GM23248 (cell line): ENCODE results near the gene IQSEC3. TPM values are rescaled to one million over a fixed set of nuclear protein-coding genes. Genes with fewer than 3 reads are reported as not detected.

ENCODE experiments used
- DNase-seq: peaks from one replicate; pipeline ENCODE4 v3.0.0-alpha.2; 2015
- H2AFZ ChIP-seq: fragments of 200-600 bp; sonication (generic); 2 replicates; pipeline ENCODE4 v1.6.1; 2016; ENCODE audit warnings: antibody characterized with exemption
- H3F3A ChIP-seq: fragments of 200-600 bp; sonication (generic); 2 replicates; pipeline ENCODE4 v1.6.1; 2016; ENCODE audit warnings: mild to moderate bottlenecking, antibody characterized with exemption, mixed run types; ENCODE audit not compliant: insufficient read depth
- H3K27ac ChIP-seq: fragments of 200-600 bp; sonication (generic); 2 replicates; pipeline ENCODE4 v1.5.1; 2016; ENCODE audit warnings: mild to moderate bottlenecking
- H3K27me3 ChIP-seq: fragments of 200-600 bp; sonication (generic); replicated peaks from 2 replicates; pipeline ENCODE4 v1.6.1; 2016; ENCODE audit warnings: mild to moderate bottlenecking; ENCODE audit not compliant: insufficient read depth
- H3K36me3 ChIP-seq: fragments of 200-600 bp; sonication (generic); 2 replicates; pipeline ENCODE4 v1.6.1; 2016; ENCODE audit warnings: low read depth, mild to moderate bottlenecking
- H3K4me1 ChIP-seq: fragments of 200-600 bp; sonication (generic); 2 replicates; pipeline ENCODE4 v1.6.1; 2016; ENCODE audit warnings: mild to moderate bottlenecking; ENCODE audit not compliant: insufficient read depth
- H3K4me2 ChIP-seq: fragments of 200-600 bp; sonication (generic); one replicate; pipeline ENCODE4 v1.6.1; 2016; ENCODE audit warnings: mild to moderate bottlenecking; ENCODE audit not compliant: unreplicated experiment
- H3K4me3 ChIP-seq: fragments of 200-600 bp; sonication (generic); 2 replicates; pipeline ENCODE4 v1.5.1; 2016; ENCODE audit warnings: mild to moderate bottlenecking
- H3K79me2 ChIP-seq: fragments of 200-600 bp; sonication (generic); 2 replicates; pipeline ENCODE4 v1.6.1; 2016; ENCODE audit warnings: mild to moderate bottlenecking; ENCODE audit not compliant: insufficient read depth
- H3K9ac ChIP-seq: fragments of 200-600 bp; sonication (generic); 2 replicates; pipeline ENCODE4 v1.6.1; 2016; ENCODE audit warnings: mild to moderate bottlenecking
- H3K9me2 ChIP-seq: fragments of 200-600 bp; sonication (generic); 2 replicates; pipeline ENCODE4 v1.6.1; 2016; ENCODE audit warnings: mixed run types, mild to moderate bottlenecking, moderate library complexity; ENCODE audit not compliant: insufficient read depth
- H3K9me3 ChIP-seq: fragments of 200-600 bp; sonication (generic); one replicate; pipeline ENCODE4 v1.6.1; 2017; ENCODE audit warnings: low read depth
- H4K20me1 ChIP-seq: fragments of 200-600 bp; sonication (generic); 2 replicates; pipeline ENCODE4 v1.6.0; 2016; ENCODE audit not compliant: insufficient read depth
- EZH2 ChIP-seq: fragments of 200-600 bp; sonication (generic); IDR thresholded peaks from 2 replicates; pipeline ENCODE4 v1.6.1; 2018; ENCODE audit warnings: antibody characterized with exemption, mild to moderate bottlenecking; ENCODE audit not compliant: insufficient read depth, poor library complexity, severe bottlenecking
- EZH2phosphoT487 ChIP-seq: fragments of 200-600 bp; sonication (generic); IDR thresholded peaks from 2 replicates; pipeline ENCODE4 v1.6.1; 2018; ENCODE audit warnings: antibody characterized with exemption, moderate library complexity, mild to moderate bottlenecking, low read depth; ENCODE audit not compliant: insufficient read depth
- WGBS, 2 experiments: methylation state at CpG; one replicate each; pipeline ENCODE4 v1.1.6; 2015 to 2017; ENCODE audit warnings: low lambda C conversion rate in 2 of 2, low coverage in 1 of 2; ENCODE audit errors: missing lambda C conversion rate in 2 of 2; 5-methylcytosine and 5-hydroxymethylcytosine counted together
- in situ Hi-C: fragments of 300-500 bp; cut with MboI; formaldehyde crosslinking; loops from 2 replicates; pipeline ENCODE4 v1.15.0; 2020
- polyA plus RNA-seq: library from polyadenylated mRNA; unstranded; fragments of >200 nt; fragmentation: Nextera tagmentation; extraction: Ambion mirVana; gene quantifications from 2 replicates; pipeline ENCODE4 v1.2.1, GENCODE V29; 2016
- total RNA-seq: library from RNA; depleted of rRNA; stranded (reverse); fragments of >200 nt; shearing (Covaris generic); gene quantifications from 2 replicates; pipeline ENCODE4 v1.2.3, GENCODE V29; 2014

The IQSEC3 gene
- total and polyA plus RNA-seq, 2 experiments from 2014 or later = not detected

DNA sequence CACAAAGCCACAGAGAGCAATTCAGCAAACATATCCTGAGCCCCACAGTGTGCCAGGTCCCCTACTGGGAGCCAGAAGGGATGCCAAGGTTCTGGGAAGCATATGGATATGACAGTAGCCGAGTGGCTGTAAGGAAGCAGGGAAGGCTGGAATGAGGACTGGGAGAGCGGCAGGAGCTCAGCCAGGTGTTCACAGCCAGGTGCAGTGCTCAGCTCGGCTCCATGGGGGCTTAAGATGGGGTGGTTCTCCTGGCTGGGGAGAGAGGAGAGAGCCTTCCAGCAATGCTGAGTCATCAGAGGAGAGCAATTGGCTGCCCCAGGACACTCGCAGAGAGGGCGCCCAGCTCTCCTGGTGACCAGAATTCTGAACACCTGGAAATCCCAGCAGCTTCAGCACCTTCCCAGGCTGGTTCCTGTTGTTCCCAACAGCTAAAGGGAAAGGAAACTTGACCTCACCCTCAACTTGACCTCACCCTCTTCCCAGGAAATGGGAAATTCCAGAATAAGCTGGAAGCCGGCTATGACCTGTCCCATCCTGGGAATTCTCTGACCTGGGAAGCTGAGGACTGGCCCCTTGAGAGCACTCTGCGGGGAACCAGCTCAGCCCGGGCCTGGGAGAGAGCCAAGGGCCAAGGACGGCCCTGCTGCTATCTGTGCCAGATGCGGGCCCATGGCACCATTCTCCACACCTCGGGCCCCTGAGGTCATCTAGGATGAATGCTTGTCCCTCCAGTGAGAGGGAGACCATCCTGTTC is 112.7 kb downstream of the IQSEC3 start:
- Histone ChIP-seq H3K36me3 (no peaks in the 10 kb centered on the region), H3F3A (no peaks in the 10 kb centered on the region; the same call in 1 of the 2 replicates), H4K20me1 (no peaks in the 10 kb centered on the region), H3K4me2 (no peak overlapping the region), H3K9ac (no peak overlapping the region), H3K9me3 (no peaks in the 10 kb centered on the region), H3K4me1 (peaks cover 9% of the 10 kb centered on the region), H3K27ac (no peak overlapping the region), H3K4me3 (no peak overlapping the region), H3K9me2 (no peaks in the 10 kb centered on the region), H2AFZ (no peak overlapping the region), H3K79me2 (no peaks in the 10 kb centered on the region), H3K27me3 (no peaks in the 10 kb centered on the region)
- TF ChIP-seq EZH2 (no peak), EZH2phosphoT487 (no peak)
- 69 to 72% methylated on average over 11 of the region's 11 CpGs for WGBS, 2 experiments
- in situ Hi-C loops = no loop called here
- DNase-seq = peak; percentile 26

DNA sequence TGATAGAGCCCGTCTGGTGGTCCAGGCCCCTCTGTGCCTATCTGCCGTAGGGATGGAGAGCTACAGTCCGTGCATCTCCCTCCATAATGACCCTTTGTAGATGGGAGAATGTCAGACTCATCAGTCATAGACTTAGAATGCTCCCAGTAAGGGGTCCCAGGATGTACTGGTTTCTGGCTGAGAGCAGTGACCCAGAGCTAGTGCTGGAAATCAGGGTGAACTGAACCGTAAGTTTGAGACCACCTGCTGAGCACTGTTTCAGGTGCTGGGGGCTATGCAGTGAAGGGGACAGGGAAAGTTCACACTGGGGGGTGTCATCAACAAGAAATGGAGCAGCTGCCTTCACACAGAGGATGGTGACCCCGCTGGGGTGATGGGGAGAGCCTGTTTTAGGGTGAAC is 113.3 kb downstream of the IQSEC3 start:
- H3K4me3 ChIP-seq = no peak overlapping the region
- H3K9me2 ChIP-seq = no peaks in the 10 kb centered on the region
- no peaks in the 10 kb centered on the region for H3K79me2 ChIP-seq
- peaks cover 9% of the 10 kb centered on the region for H3K4me1 ChIP-seq
- no peak overlapping the region for H3K9ac ChIP-seq
- no peaks in the 10 kb centered on the region for H3K36me3 ChIP-seq
- DNase-seq = no peak
- H4K20me1 ChIP-seq = no peaks in the 10 kb centered on the region
- H3K27me3 ChIP-seq = no peaks in the 10 kb centered on the region
- TF ChIP-seq EZH2 (no peak), EZH2phosphoT487 (no peak)
- no peaks in the 10 kb centered on the region for H3K9me3 ChIP-seq
- WGBS, 2 experiments = 74 to 76% methylated on average over 5 of the region's 5 CpGs
- no peak overlapping the region for H3K4me2 ChIP-seq
- no peak overlapping the region for H3K27ac ChIP-seq
- H3F3A ChIP-seq = no peaks in the 10 kb centered on the region; the same call in 1 of the 2 replicates
- in situ Hi-C loops = no loop called here
- no peak overlapping the region for H2AFZ ChIP-seq

DNA sequence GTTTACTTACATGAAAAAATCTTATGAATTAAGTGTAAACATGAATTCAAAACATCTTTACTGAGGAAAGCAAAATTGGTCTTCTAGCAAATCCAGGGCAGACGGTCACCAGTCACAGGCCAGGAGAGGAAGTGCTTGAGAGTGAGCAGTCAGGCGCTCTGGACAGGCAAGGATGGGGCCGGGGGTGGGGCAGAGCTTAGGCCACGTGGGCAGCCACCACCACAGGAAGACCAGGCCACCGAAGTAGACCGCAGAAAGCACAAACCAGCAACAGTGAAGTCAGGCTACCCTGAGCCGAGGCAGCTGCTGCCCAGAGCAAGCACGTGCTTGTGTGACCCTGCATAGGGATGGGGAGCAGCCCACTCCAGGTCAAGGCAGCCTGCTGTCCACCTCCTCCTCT is 113.9 kb downstream of the IQSEC3 start:
- H3K27me3 ChIP-seq = no peaks in the 10 kb centered on the region
- H3F3A ChIP-seq = no peaks in the 10 kb centered on the region; the same call in 1 of the 2 replicates
- no peak overlapping the region for H3K27ac ChIP-seq
- H4K20me1 ChIP-seq = no peaks in the 10 kb centered on the region
- H3K9me3 ChIP-seq = no peaks in the 10 kb centered on the region
- H3K9me2 ChIP-seq = no peaks in the 10 kb centered on the region
- no peak for DNase-seq
- in situ Hi-C loops = no loop called here
- H2AFZ ChIP-seq = no peak overlapping the region
- no peak overlapping the region for H3K4me2 ChIP-seq
- no peak overlapping the region for H3K9ac ChIP-seq
- H3K4me3 ChIP-seq = no peak overlapping the region
- no peaks in the 10 kb centered on the region for H3K79me2 ChIP-seq
- H3K4me1 ChIP-seq = peaks cover 9% of the 10 kb centered on the region
- H3K36me3 ChIP-seq = no peaks in the 10 kb centered on the region
- 75 to 78% methylated on average over 8 of the region's 8 CpGs for WGBS, 2 experiments
- no peak for TF ChIP-seq EZH2
- no peak for TF ChIP-seq EZH2phosphoT487

DNA sequence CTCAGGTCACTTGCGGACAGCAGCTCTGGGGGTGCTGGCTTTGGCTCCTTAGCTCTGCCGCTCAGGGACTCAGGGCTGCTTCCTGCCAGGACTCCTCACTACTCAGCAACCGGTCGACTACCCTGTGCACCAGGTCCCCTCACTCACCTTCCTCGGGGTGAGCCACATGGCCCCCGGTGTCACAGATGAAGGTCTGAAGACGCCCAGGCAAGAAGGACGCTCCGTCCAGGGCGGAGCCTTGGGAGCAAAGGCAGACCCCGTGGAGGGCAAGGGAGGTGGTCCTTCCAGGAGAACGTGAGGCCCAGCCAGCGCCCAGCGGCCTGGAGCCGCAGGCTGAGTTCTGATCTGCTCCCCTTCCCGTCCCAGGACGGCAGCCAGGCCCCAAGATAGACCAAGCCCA is 115.4 kb downstream of the IQSEC3 start:
- TF ChIP-seq EZH2phosphoT487 = no peak
- no peak for TF ChIP-seq EZH2
- in situ Hi-C loops = no loop called here
- Histone ChIP-seq H3K4me3 (no peak overlapping the region), H4K20me1 (no peaks in the 10 kb centered on the region), H3K27me3 (no peaks in the 10 kb centered on the region), H3K4me1 (peaks cover 3% of the 10 kb centered on the region; the same call in 1 of the 2 replicates), H3K9ac (no peak overlapping the region), H3K79me2 (no peaks in the 10 kb centered on the region), H3K4me2 (no peak overlapping the region), H3K9me2 (no peaks in the 10 kb centered on the region), H3K36me3 (no peaks in the 10 kb centered on the region), H2AFZ (no peak overlapping the region), H3K9me3 (no peaks in the 10 kb centered on the region), H3K27ac (no peak overlapping the region), H3F3A (no peaks in the 10 kb centered on the region; the same call in 1 of the 2 replicates)
- no peak for DNase-seq
- WGBS, 2 experiments = 78% methylated on average over 17 of the region's 17 CpGs
